ENCODE results near the gene PRKAA1. TPM values are rescaled to one million over a fixed set of nuclear protein-coding genes. Genes with fewer than 3 reads are reported as not detected.
A peak's percentile ranks its signal among the peaks of the same experiment; 100 is the strongest.

PRKAA1 gene
- total RNA-seq (100 to 1,000 TPM; 103 to 104 TPM), polyA plus RNA-seq (10 to 100 TPM; 20.5 to 49.8 TPM)
- long read RNA-seq, donor 1, full-length matches to known transcripts = 11 of 29 reads
- long read RNA-seq, donor 1, partial matches to known transcripts = 0 of 29 reads
- long read RNA-seq, donor 1, other reads (novel, unspliced or antisense) = 18 of 29 reads
- long read RNA-seq, donor 2, full-length matches to known transcripts = 6 of 17 reads
- long read RNA-seq, donor 2, partial matches to known transcripts = 1 of 17 reads
- long read RNA-seq, donor 2, other reads (novel, unspliced or antisense) = 10 of 17 reads

GRCh38 chr5:40798012-40798800, at the start of gene PRKAA1:
Gene PRKAA1 (minus strand): TSS chr5:40798374. CDS start chr5:40798189, 185 bp downstream.
- peak; percentile 93 to 96 for DNase-seq
- WGBS, 2 donors = 0% methylated on average over 52 to 70 of the region's 70 CpGs
- Histone ChIP-seq H3K27ac (ENCODE audit: low read depth in 1 of 2, low read length in 2 of 2) (peak within 1 kb of the TSS; percentile 64 to 86), H3K27me3 (ENCODE audit: control insufficient read depth in 1 of 2, insufficient read depth in 2 of 2, low read length in 1 of 2) (no peaks in the 10 kb centered on the region), H3K4me3 (ENCODE audit: low read length in 2 of 2) (peak within 1 kb of the TSS; percentile 93 to 98), H3K4me1 (ENCODE audit: control insufficient read depth in 1 of 2, insufficient read depth in 2 of 2, low read length in 2 of 2) (peaks cover 0 to 5% of the 10 kb centered on the region in 2 donors), H3K9me3 (ENCODE audit: control insufficient read depth, low read length) (no peaks in the 10 kb centered on the region), H3K36me3 (ENCODE audit: control insufficient read depth in 1 of 2, insufficient read depth in 2 of 2, low read length in 1 of 2) (no peaks in the 10 kb centered on the region)
- intact Hi-C loops (cut with DNase I) = loop anchor here in 1 of 2 donors (1.0 kb wide), 1 partner anchor 37 kb away; the partner anchor contains the start of gene RPL37
- peak; percentile 99 for ATAC-seq (ENCODE audit: low FRiP score)

GRCh38 chr5:40847525-40847924, 49.4 kb upstream of the PRKAA1 start:
- Histone ChIP-seq H3K9me3 (ENCODE audit: control insufficient read depth, low read length) (peaks cover 2% of the 10 kb centered on the region), H3K4me3 (ENCODE audit: low read length in 2 of 2) (no peak overlapping the region), H3K4me1 (ENCODE audit: control insufficient read depth in 1 of 2, insufficient read depth in 2 of 2, low read length in 2 of 2) (no peaks in the 10 kb centered on the region), H3K27me3 (ENCODE audit: control insufficient read depth in 1 of 2, insufficient read depth in 2 of 2, low read length in 1 of 2) (no peaks in the 10 kb centered on the region), H3K27ac (ENCODE audit: low read depth in 1 of 2, low read length in 2 of 2) (no peak overlapping the region), H3K36me3 (ENCODE audit: control insufficient read depth in 1 of 2, insufficient read depth in 2 of 2, low read length in 1 of 2) (peaks cover 0 to 2% of the 10 kb centered on the region in 2 donors)
- intact Hi-C loops (cut with DNase I) = no loop called here
- ATAC-seq (ENCODE audit: low FRiP score) (no peak), DNase-seq (no peak)
- WGBS, 2 donors = 82 to 92% methylated on average over 1 of the region's 1 CpG

GRCh38 chr5:40846371-40846770, 48.2 kb upstream of the PRKAA1 start:
- intact Hi-C loops (cut with DNase I) = no loop called here
- ATAC-seq (ENCODE audit: low FRiP score) (no peak), DNase-seq (no peak)
- Histone ChIP-seq H3K27me3 (ENCODE audit: control insufficient read depth in 1 of 2, insufficient read depth in 2 of 2, low read length in 1 of 2) (no peaks in the 10 kb centered on the region), H3K9me3 (ENCODE audit: control insufficient read depth, low read length) (no peaks in the 10 kb centered on the region), H3K36me3 (ENCODE audit: control insufficient read depth in 1 of 2, insufficient read depth in 2 of 2, low read length in 1 of 2) (peaks cover 0 to 2% of the 10 kb centered on the region in 2 donors), H3K27ac (ENCODE audit: low read depth in 1 of 2, low read length in 2 of 2) (no peak overlapping the region), H3K4me1 (ENCODE audit: control insufficient read depth in 1 of 2, insufficient read depth in 2 of 2, low read length in 2 of 2) (no peaks in the 10 kb centered on the region), H3K4me3 (ENCODE audit: low read length in 2 of 2) (no peak overlapping the region)
- WGBS, 2 donors = 71 to 86% methylated on average over 2 of the region's 2 CpGs

DNA sequence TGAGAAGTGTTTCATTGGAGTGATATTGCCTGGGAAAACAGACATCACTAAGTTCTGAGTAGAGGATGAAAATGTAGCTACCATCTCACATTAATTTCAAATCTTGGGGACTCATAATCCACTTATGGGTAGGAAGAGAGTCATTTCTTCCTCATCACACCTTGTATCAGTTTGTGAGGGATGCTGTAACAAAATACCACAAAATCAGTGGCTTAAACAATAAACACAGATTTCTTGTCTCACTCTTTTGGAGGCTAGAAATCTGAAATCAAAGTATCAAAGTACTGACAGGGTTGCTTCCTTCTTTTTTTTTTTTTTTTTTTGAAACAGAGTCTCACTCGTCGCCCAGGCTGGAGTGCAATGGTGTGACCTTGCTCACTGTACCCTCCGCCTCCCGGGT, 46.4 kb upstream of the PRKAA1 start:
- H3K27ac ChIP-seq (ENCODE audit: low read depth in 1 of 2, low read length in 2 of 2) = no peak overlapping the region
- H3K36me3 ChIP-seq (ENCODE audit: control insufficient read depth in 1 of 2, insufficient read depth in 2 of 2, low read length in 1 of 2) = peaks cover 0 to 2% of the 10 kb centered on the region in 2 donors
- no peak for DNase-seq
- intact Hi-C loops (cut with DNase I) = no loop called here
- WGBS, 2 donors = 77 to 92% methylated on average over 4 of the region's 4 CpGs
- ATAC-seq (ENCODE audit: low FRiP score) = no peak
- H3K4me1 ChIP-seq (ENCODE audit: control insufficient read depth in 1 of 2, insufficient read depth in 2 of 2, low read length in 2 of 2) = no peaks in the 10 kb centered on the region
- no peaks in the 10 kb centered on the region for H3K9me3 ChIP-seq (ENCODE audit: control insufficient read depth, low read length)
- H3K4me3 ChIP-seq (ENCODE audit: low read length in 2 of 2) = no peak overlapping the region
- H3K27me3 ChIP-seq (ENCODE audit: control insufficient read depth in 1 of 2, insufficient read depth in 2 of 2, low read length in 1 of 2) = no peaks in the 10 kb centered on the region

DNA sequence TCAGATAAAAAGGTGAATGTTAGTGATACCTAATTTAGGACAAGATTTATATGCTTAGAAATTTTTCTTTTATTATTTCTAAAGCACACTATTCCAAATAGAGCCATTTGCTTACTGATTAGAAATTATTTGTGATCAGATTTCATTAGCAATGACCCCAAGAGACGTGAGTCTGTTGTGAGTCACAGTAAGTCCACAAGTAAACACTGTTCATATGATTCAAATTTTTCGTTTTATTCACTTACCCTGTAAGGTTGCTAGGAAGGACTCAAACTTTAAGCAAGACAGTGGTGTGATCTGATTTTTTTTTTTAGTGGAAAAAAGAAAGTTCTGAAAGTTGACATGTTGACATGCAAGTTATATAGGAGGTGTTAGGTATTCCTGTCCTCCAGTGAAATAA, 44.2 kb upstream of the PRKAA1 start:
- ATAC-seq (ENCODE audit: low FRiP score) (peak; percentile 63), DNase-seq (no peak)
- intact Hi-C loops (cut with DNase I) = no loop called here
- 60 to 79% methylated on average over 2 of the region's 2 CpGs for WGBS, 2 donors
- no peak overlapping the region for H3K4me3 ChIP-seq (ENCODE audit: low read length in 2 of 2)
- H3K27ac ChIP-seq (ENCODE audit: low read depth in 1 of 2, low read length in 2 of 2) = no peak overlapping the region
- no peaks in the 10 kb centered on the region for H3K4me1 ChIP-seq (ENCODE audit: control insufficient read depth in 1 of 2, insufficient read depth in 2 of 2, low read length in 2 of 2)
- no peaks in the 10 kb centered on the region for H3K27me3 ChIP-seq (ENCODE audit: control insufficient read depth in 1 of 2, insufficient read depth in 2 of 2, low read length in 1 of 2)
- H3K36me3 ChIP-seq (ENCODE audit: control insufficient read depth in 1 of 2, insufficient read depth in 2 of 2, low read length in 1 of 2) = peaks cover 0 to 2% of the 10 kb centered on the region in 2 donors
- no peaks in the 10 kb centered on the region for H3K9me3 ChIP-seq (ENCODE audit: control insufficient read depth, low read length)

DNA sequence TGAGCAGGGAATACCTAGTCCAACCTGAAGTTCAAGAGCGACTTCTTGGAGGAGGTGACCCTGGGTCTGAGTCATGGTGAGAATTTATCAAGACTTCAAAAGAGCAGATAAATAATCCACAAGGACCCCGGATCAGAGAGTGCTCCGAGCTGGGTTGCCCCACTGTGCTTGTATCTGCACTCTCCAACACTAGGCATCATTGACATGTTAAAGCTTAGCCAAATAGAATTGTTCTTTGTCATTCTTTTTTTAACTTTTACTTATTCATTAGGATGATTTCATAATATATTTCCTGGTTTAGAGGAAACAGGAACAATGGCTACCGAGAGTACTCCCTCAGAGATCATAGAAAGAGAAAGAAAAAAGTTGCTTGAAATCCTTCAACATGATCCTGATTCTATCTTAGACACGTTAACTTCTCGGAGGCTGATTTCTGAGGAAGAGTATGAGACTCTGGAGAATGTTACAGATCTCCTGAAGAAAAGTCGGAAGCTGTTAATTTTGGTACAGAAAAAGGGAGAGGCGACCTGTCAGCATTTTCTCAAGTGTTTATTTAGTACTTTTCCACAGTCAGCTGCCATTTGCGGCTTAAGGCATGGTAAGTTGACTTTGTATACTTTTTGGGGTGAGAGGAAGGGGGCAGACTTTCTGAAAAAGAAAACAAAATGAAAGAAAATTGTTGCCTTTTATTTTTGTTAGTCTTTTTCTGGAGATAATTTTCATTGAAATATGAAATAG, 43.1 kb upstream of the PRKAA1 start, which contains the start of gene CARD6:
Gene CARD6, plus strand, starts transcription at position 300 of the 738 bp plus-strand sequence. Its CDS starts 16 bp downstream, at position 316.
- ATAC-seq (ENCODE audit: low FRiP score) (no peak), DNase-seq (no peak)
- Histone ChIP-seq H3K27ac (ENCODE audit: low read depth in 1 of 2, low read length in 2 of 2) (no peak within 1 kb of the TSS), H3K36me3 (ENCODE audit: control insufficient read depth in 1 of 2, insufficient read depth in 2 of 2, low read length in 1 of 2) (peaks cover 0 to 2% of the 10 kb centered on the region in 2 donors), H3K27me3 (ENCODE audit: control insufficient read depth in 1 of 2, insufficient read depth in 2 of 2, low read length in 1 of 2) (no peaks in the 10 kb centered on the region), H3K4me1 (ENCODE audit: control insufficient read depth in 1 of 2, insufficient read depth in 2 of 2, low read length in 2 of 2) (no peaks in the 10 kb centered on the region), H3K9me3 (ENCODE audit: control insufficient read depth, low read length) (no peaks in the 10 kb centered on the region), H3K4me3 (ENCODE audit: low read length in 2 of 2) (peak within 1 kb of the TSS; percentile 36 to 79)
- WGBS, 2 donors = 25% methylated on average over 9 of the region's 9 CpGs
- intact Hi-C loops (cut with DNase I) = no loop called here

GRCh38 chr5:40838086-40838485, 39.9 kb upstream of the PRKAA1 start:
- DNase-seq (no peak), ATAC-seq (ENCODE audit: low FRiP score) (no peak)
- H3K36me3 ChIP-seq (ENCODE audit: control insufficient read depth in 1 of 2, insufficient read depth in 2 of 2, low read length in 1 of 2) = peaks cover 0 to 2% of the 10 kb centered on the region in 2 donors
- H3K27me3 ChIP-seq (ENCODE audit: control insufficient read depth in 1 of 2, insufficient read depth in 2 of 2, low read length in 1 of 2) = no peaks in the 10 kb centered on the region
- intact Hi-C loops (cut with DNase I) = loop anchor here in 1 of 2 donors (5.0 kb wide), 1 partner anchor 39 kb away; no protein-coding TSS in a partner anchor
- H3K4me3 ChIP-seq (ENCODE audit: low read length in 2 of 2) = no peak overlapping the region
- H3K9me3 ChIP-seq (ENCODE audit: control insufficient read depth, low read length) = no peaks in the 10 kb centered on the region
- no peaks in the 10 kb centered on the region for H3K4me1 ChIP-seq (ENCODE audit: control insufficient read depth in 1 of 2, insufficient read depth in 2 of 2, low read length in 2 of 2)
- WGBS, 2 donors = 93 to 95% methylated on average over 6 of the region's 6 CpGs
- H3K27ac ChIP-seq (ENCODE audit: low read depth in 1 of 2, low read length in 2 of 2) = no peak overlapping the region
